ENCODE data around the gene DLK1. TPM values are rescaled to one million over a fixed set of nuclear protein-coding genes. Genes with fewer than 3 reads are reported as not detected.

The DLK1 gene
- polyA plus RNA-seq, 1 donor (not counting 4 experiments of a cell fraction or from before 2014, with no cell fraction given): not detected

- H3K79me2 ChIP-seq (ENCODE audit: control insufficient read depth, insufficient read depth, low read length): no peaks in the 10 kb centered on the region
- H3K4me3 ChIP-seq (ENCODE audit: control insufficient read depth in 2 of 3, extremely low read depth in 1 of 3, insufficient read depth in 2 of 3, low read depth in 1 of 3, low read length in 3 of 3): no peak overlapping the region
- peaks cover 67% of the 10 kb centered on the region for H3K27me3 ChIP-seq (ENCODE audit: control insufficient read depth, extremely low read depth, insufficient read depth, low read length)
- H3K27ac ChIP-seq (ENCODE audit: control insufficient read depth, insufficient read depth, low read length): no peak overlapping the region
- H3K36me3 ChIP-seq (ENCODE audit: control insufficient read depth in 2 of 2, extremely low read depth in 1 of 2, insufficient read depth in 2 of 2, low read length in 2 of 2): no peaks in the 10 kb centered on the region
- FAIRE-seq (no peak), DNase-seq (ENCODE audit: low read depth, low spot score) (no peak)
- H3K9me1 ChIP-seq (ENCODE audit: control insufficient read depth, extremely low read depth, insufficient read depth, low read length): no peaks in the 10 kb centered on the region
- no peaks in the 10 kb centered on the region for H3K9me3 ChIP-seq (ENCODE audit: control insufficient read depth, low read depth, low read length)
- no peak for TF ChIP-seq CTCF (optimal IDR thresholded peaks at IDR 0.05 in 1 of 3, IDR thresholded peaks at IDR 0.05 in 1 of 3, conservative IDR thresholded peaks at IDR 0.05 in 1 of 3; ENCODE audit: extremely low read depth in 1 of 3, insufficient read depth in 2 of 3, low read length in 3 of 3)
- TF ChIP-seq EZH2 (IDR thresholded peaks at IDR 0.05; ENCODE audit: low read length): no peak
- H3K9ac ChIP-seq (ENCODE audit: control insufficient read depth, extremely low read depth, insufficient read depth, low read length): no peak overlapping the region
- no peak overlapping the region for H2AFZ ChIP-seq (ENCODE audit: control insufficient read depth, low read length)
- dilution Hi-C loops (cut with MboI; ENCODE audit: extremely low pct_ligation_motif_present, low sequenced_read_pairs): no loop called here
- no peaks in the 10 kb centered on the region for H3K4me1 ChIP-seq (ENCODE audit: control insufficient read depth, extremely low read depth, insufficient read depth, low read length)
- H4K20me1 ChIP-seq (ENCODE audit: control insufficient read depth, extremely low read depth, insufficient read depth, low read length): peaks cover 3% of the 10 kb centered on the region
- H3K4me2 ChIP-seq (ENCODE audit: control insufficient read depth, extremely low read depth, insufficient read depth, low read depth, low read length): no peak overlapping the region
These were observed 53.0 kb downstream of the DLK1 start for GRCh38 chr14:100779691-100780080.

- Histone ChIP-seq H3K4me3 (ENCODE audit: control insufficient read depth in 2 of 3, extremely low read depth in 1 of 3, insufficient read depth in 2 of 3, low read depth in 1 of 3, low read length in 3 of 3) (no peak overlapping the region), H3K9me1 (ENCODE audit: control insufficient read depth, extremely low read depth, insufficient read depth, low read length) (no peaks in the 10 kb centered on the region), H2AFZ (ENCODE audit: control insufficient read depth, low read length) (no peak overlapping the region), H3K4me2 (ENCODE audit: control insufficient read depth, extremely low read depth, insufficient read depth, low read depth, low read length) (no peak overlapping the region), H3K36me3 (ENCODE audit: control insufficient read depth in 2 of 2, extremely low read depth in 1 of 2, insufficient read depth in 2 of 2, low read length in 2 of 2) (no peaks in the 10 kb centered on the region), H4K20me1 (ENCODE audit: control insufficient read depth, extremely low read depth, insufficient read depth, low read length) (peaks cover 3% of the 10 kb centered on the region), H3K27ac (ENCODE audit: control insufficient read depth, insufficient read depth, low read length) (no peak overlapping the region), H3K9ac (ENCODE audit: control insufficient read depth, extremely low read depth, insufficient read depth, low read length) (no peak overlapping the region), H3K79me2 (ENCODE audit: control insufficient read depth, insufficient read depth, low read length) (no peaks in the 10 kb centered on the region), H3K9me3 (ENCODE audit: control insufficient read depth, low read depth, low read length) (no peaks in the 10 kb centered on the region), H3K4me1 (ENCODE audit: control insufficient read depth, extremely low read depth, insufficient read depth, low read length) (no peaks in the 10 kb centered on the region), H3K27me3 (ENCODE audit: control insufficient read depth, extremely low read depth, insufficient read depth, low read length) (peaks cover 64% of the 10 kb centered on the region)
- DNase-seq (ENCODE audit: low read depth, low spot score) (no peak), FAIRE-seq (no peak)
- TF ChIP-seq EZH2 (IDR thresholded peaks at IDR 0.05; ENCODE audit: low read length) (no peak), CTCF (optimal IDR thresholded peaks at IDR 0.05 in 1 of 3, IDR thresholded peaks at IDR 0.05 in 1 of 3, conservative IDR thresholded peaks at IDR 0.05 in 1 of 3; ENCODE audit: extremely low read depth in 1 of 3, insufficient read depth in 2 of 3, low read length in 3 of 3) (no peak)
- dilution Hi-C loops (cut with MboI; ENCODE audit: extremely low pct_ligation_motif_present, low sequenced_read_pairs): no loop called here
These were observed 53.6 kb downstream of the DLK1 start for GRCh38 chr14:100780246-100780645.
